ENCODE measurements around the gene ARID5B. TPM values are rescaled to one million over a fixed set of nuclear protein-coding genes. Genes with fewer than 3 reads are reported as not detected.

Gene ARID5B
- total RNA-seq, 1 experiment from 2014 or later, result 0.04 TPM

DNA sequence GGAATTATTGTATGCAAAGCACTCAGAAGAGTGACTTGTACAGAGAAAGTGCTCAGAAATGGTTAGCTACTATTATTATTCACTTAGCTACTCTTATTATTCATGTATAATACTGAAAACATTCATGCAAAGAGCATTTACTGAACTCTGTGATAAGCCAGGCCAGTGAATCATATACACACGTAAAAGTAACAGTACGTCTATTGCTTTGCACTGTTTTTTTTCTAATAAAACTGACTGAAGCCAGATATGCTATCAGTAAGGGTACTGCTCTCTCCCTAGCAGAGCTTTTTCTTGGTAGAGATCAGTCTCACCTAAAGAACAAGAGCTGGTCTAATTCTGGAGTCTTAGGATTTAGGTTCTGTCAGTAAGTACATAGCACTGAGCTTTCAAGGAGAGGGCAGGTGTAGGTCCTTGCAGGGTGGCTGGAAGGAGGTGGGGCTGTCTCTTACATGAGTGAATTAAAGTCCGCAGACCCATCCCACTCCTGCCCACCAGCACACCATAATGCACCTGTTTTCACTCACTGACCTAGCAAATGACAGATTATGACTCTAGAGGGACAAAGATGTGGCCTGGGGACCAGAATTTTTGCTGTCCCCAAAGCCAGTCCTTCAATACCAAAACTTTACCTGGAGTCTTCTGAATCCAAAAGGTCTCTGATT is 145.9 kb downstream of the ARID5B start:
- H3K27me3 Mint-ChIP-seq (ENCODE audit: low read depth), result peaks cover 26% of the 10 kb centered on the region
- peaks cover 50 to 56% of the 10 kb centered on the region in 2 experiments for H3K4me1 Mint-ChIP-seq
- Histone ChIP-seq H4K91ac (ENCODE audit: insufficient read length, low read depth, low read length) (no peak overlapping the region), H3K9ac (ENCODE audit: extremely low read depth, insufficient read length, low read length) (no peak overlapping the region), H2BK20ac (ENCODE audit: low read depth, low read length, poor library complexity, severe bottlenecking) (no peak overlapping the region), H3K14ac (ENCODE audit: insufficient read depth, low read length) (no peak overlapping the region), H2BK5ac (ENCODE audit: insufficient read length, low read length) (no peak overlapping the region), H4K5ac (ENCODE audit: insufficient read length, low read depth, low read length) (no peak overlapping the region), H3K27me3 (ENCODE audit: insufficient read depth, low read length) (no peaks in the 10 kb centered on the region), H3K4ac (ENCODE audit: low read depth, low read length) (no peak overlapping the region), H3K4me1 (ENCODE audit: insufficient read depth, low read length) (peaks cover 8% of the 10 kb centered on the region; the same call in 1 of the 2 replicates), H2BK12ac (ENCODE audit: insufficient read length, low read depth, low read length) (no peak overlapping the region), H3T11ph (ENCODE audit: low read length) (no peak overlapping the region), H3K4me2 (ENCODE audit: insufficient read depth, insufficient read length, low read length) (no peak overlapping the region), H3K79me1 (ENCODE audit: insufficient read depth, low read depth, low read length, poor library complexity, severe bottlenecking) (no peaks in the 10 kb centered on the region), H2AFZ (ENCODE audit: low read length) (no peak overlapping the region), H3K56ac (ENCODE audit: insufficient read length, low read depth, low read length) (no peak overlapping the region), H3K79me2 (ENCODE audit: insufficient read depth, low read length) (no peaks in the 10 kb centered on the region), H3K9me3 (ENCODE audit: control insufficient read depth, low read depth, low read length) (no peaks in the 10 kb centered on the region), H2BK15ac (ENCODE audit: low read depth, low read length) (no peak overlapping the region), H2AK5ac (ENCODE audit: insufficient read length, low read length) (no peak overlapping the region), H4K20me1 (ENCODE audit: control insufficient read depth, insufficient read depth, insufficient read length) (no peaks in the 10 kb centered on the region), H3K23ac (ENCODE audit: insufficient read length, low read depth, low read length) (no peak overlapping the region), H3K23me2 (ENCODE audit: insufficient read length, low read depth, low read length, poor library complexity, severe bottlenecking) (peaks cover 4% of the 10 kb centered on the region), H4K8ac (replicated peaks; ENCODE audit: insufficient read length, low read depth, low read length) (no peak overlapping the region), H3K18ac (ENCODE audit: insufficient read length, low read depth, low read length) (no peak overlapping the region), H2BK120ac (ENCODE audit: low read depth, low read length, poor library complexity, severe bottlenecking) (no peak overlapping the region), H3K27ac (ENCODE audit: insufficient read length, low read depth, low read length) (no peak overlapping the region)
- no peak overlapping the region for H3K27ac Mint-ChIP-seq
- H3K4me3 Mint-ChIP-seq, result no peak overlapping the region
- H3K9me3 Mint-ChIP-seq, result no peaks in the 10 kb centered on the region; a peak in 1 of 5 replicates
- DNase-seq, result no peak
- TF ChIP-seq, protein P1, sequence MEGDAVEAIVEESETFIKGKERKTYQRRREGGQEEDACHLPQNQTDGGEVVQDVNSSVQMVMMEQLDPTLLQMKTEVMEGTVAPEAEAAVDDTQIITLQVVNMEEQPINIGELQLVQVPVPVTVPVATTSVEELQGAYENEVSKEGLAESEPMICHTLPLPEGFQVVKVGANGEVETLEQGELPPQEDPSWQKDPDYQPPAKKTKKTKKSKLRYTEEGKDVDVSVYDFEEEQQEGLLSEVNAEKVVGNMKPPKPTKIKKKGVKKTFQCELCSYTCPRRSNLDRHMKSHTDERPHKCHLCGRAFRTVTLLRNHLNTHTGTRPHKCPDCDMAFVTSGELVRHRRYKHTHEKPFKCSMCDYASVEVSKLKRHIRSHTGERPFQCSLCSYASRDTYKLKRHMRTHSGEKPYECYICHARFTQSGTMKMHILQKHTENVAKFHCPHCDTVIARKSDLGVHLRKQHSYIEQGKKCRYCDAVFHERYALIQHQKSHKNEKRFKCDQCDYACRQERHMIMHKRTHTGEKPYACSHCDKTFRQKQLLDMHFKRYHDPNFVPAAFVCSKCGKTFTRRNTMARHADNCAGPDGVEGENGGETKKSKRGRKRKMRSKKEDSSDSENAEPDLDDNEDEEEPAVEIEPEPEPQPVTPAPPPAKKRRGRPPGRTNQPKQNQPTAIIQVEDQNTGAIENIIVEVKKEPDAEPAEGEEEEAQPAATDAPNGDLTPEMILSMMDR (conservative IDR thresholded peaks at IDR 0.05), result no peak
- WGBS (ENCODE audit: extremely low coverage, insufficient read length, low lambda C conversion rate), result no CpG with 5 or more reads among the region's 3 CpGs
- H3K36me3 Mint-ChIP-seq (ENCODE audit: insufficient read depth in 1 of 3, low read depth in 3 of 3), result no peaks in the 10 kb centered on the region
